CD4-positive, alpha-beta memory T cell (primary cell): ENCODE measurements around the gene PAAF1. TPM values are rescaled to one million over a fixed set of nuclear protein-coding genes. Genes with fewer than 3 reads are reported as not detected.

Source experiments
- CTCF ChIA-PET: fragments of 350-600 bp; sonication (Branson Sonifier 250); formaldehyde crosslinking; loops from one replicate; lab custom pipeline; 2021; ENCODE audit warnings: inconsistent platforms; ENCODE audit not compliant: partially characterized antibody; lab: Charles Lee
- POLR2A ChIA-PET: fragments of 350-600 bp; sonication (Branson Sonifier 250); formaldehyde crosslinking; loops from one replicate; lab custom pipeline; 2021; ENCODE audit not compliant: partially characterized antibody; lab: Charles Lee
- DNase-seq, 5 donors: peaks; one replicate each; pipeline versions ENCODE4 v3.0.0 to v3.0.0-alpha.2; 2020 to 2022; ENCODE audit warnings: mixed read lengths in 1 of 5
- H3K27ac ChIP-seq: one replicate; pipeline ENCODE4 v1.7.0; 2013; ENCODE audit warnings: low read depth, low read length
- H3K27me3 ChIP-seq: 2 replicates; pipeline ENCODE4 v1.7.0; 2013; ENCODE audit warnings: mild to moderate bottlenecking, low read length, moderate library complexity; ENCODE audit not compliant: insufficient read depth
- H3K36me3 ChIP-seq: 2 replicates; pipeline ENCODE4 v1.7.0; 2013; ENCODE audit warnings: mild to moderate bottlenecking, low read length, moderate library complexity; ENCODE audit not compliant: insufficient read depth
- H3K4me1 ChIP-seq: 2 replicates; pipeline ENCODE4 v1.7.0; 2013; ENCODE audit warnings: mild to moderate bottlenecking, low read length, moderate library complexity; ENCODE audit not compliant: insufficient read depth
- H3K4me3 ChIP-seq, 2 donors: one replicate each; pipeline ENCODE4 v1.7.0; 2013; ENCODE audit warnings: low read length in 2 of 2, mild to moderate bottlenecking in 1 of 2
- H3K9me3 ChIP-seq, 2 donors: one replicate each; pipeline ENCODE4 v1.7.0; 2013; ENCODE audit warnings: low read length in 2 of 2, control low read depth in 1 of 2; ENCODE audit not compliant: control insufficient read depth in 1 of 2
- H3K27ac Mint-ChIP-seq, 7 donors: one replicate each; pipeline ENCODE4 v1.8.0; 2020 to 2021; ENCODE audit warnings: mixed read lengths in 7 of 7, mild to moderate bottlenecking in 6 of 7, inconsistent platforms in 3 of 7, moderate library complexity in 3 of 7
- H3K27me3 Mint-ChIP-seq, 2 donors: one replicate each; pipeline ENCODE4 v1.8.0; 2020 to 2021; ENCODE audit warnings: mixed read lengths in 2 of 2
- H3K36me3 Mint-ChIP-seq, 2 donors: one replicate each; pipeline ENCODE4 v1.8.0; 2020 to 2021; ENCODE audit warnings: mixed read lengths in 2 of 2, inconsistent platforms in 1 of 2, mild to moderate bottlenecking in 1 of 2
- H3K4me1 Mint-ChIP-seq, 4 donors: one replicate each; pipeline ENCODE4 v1.8.0; 2020 to 2021; ENCODE audit warnings: mixed read lengths in 4 of 4, mild to moderate bottlenecking in 1 of 4
- H3K4me3 Mint-ChIP-seq, 8 donors: one replicate each; pipeline ENCODE4 v1.8.0; 2020 to 2021; ENCODE audit warnings: mixed read lengths in 8 of 8, mild to moderate bottlenecking in 7 of 8, moderate library complexity in 6 of 8, inconsistent platforms in 3 of 8
- H3K9me3 Mint-ChIP-seq, 8 donors: one replicate each; pipeline ENCODE4 v1.8.0; 2020 to 2021; ENCODE audit warnings: mixed read lengths in 8 of 8, mild to moderate bottlenecking in 5 of 8, inconsistent platforms in 3 of 8, moderate library complexity in 1 of 8
- intact Hi-C: fragments of 100-400 bp; cut with micrococcal nuclease; formaldehyde crosslinking; loops from one replicate; pipeline ENCODE4 v1.15.1; 2023
- polyA plus RNA-seq, 2 donors: library from polyadenylated mRNA; unstranded; fragments of 300-500 nt; fragmentation: Illumina TruSeq; gene quantifications; one replicate each; pipeline ENCODE4 v1.2.3, GENCODE V29; 2021
- total RNA-seq, 2 experiments: library from RNA; stranded (reverse); gene quantifications; one replicate each; pipeline ENCODE4 v1.2.3, GENCODE V29; 2021

PAAF1 gene
- total and polyA plus RNA-seq, 4 experiments from 2014 or later: 17.5 to 21.8 (median 19.0) TPM

DNA sequence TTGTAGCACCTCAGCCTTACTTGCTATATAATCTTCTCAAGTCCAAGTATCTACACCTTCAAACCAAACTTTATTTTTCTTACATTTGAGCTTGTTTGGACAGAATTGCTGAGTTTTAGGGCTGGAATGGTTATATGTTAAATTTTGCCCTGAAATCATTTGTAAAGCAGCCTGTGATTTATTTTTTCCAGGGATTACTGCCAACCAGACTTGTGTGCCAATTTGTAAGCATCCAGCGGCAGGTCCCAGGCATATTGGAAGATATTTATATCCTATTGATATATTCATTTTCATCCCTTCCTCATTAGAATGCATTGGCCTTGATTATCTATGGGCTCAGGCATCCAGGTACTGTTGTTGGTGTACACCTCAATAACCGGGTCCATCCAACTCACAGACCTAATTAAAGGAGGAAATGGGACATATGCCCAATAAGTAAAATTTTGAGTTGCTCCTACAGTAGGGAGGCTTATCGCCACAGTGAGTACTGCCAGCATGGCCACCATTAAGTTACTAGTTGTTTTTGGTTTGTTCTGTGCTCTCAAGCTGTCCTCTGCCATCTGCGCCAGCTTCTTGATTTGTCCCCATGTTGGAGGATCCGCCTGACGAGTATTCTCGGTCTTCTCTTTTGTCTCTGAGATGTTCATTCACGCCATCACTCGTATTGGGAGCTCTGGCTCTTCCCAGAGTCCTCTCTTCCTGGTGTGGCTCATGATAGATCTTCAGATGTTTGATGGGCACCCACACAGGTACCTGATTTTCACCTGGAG lies 64.2 kb downstream of the PAAF1 start:
- Histone ChIP-seq H3K9me3 (no peaks in the 10 kb centered on the region), H3K27me3 (no peaks in the 10 kb centered on the region), H3K27ac (no peak overlapping the region), H3K36me3 (no peaks in the 10 kb centered on the region), H3K4me1 (no peaks in the 10 kb centered on the region), H3K4me3 (no peak overlapping the region)
- Mint-ChIP-seq H3K27ac (no peak overlapping the region), H3K4me1 (no peaks in the 10 kb centered on the region), H3K27me3 (peaks cover 0 to 1% of the 10 kb centered on the region in 2 donors), H3K9me3 (peaks cover 0 to 5% (median 0%) of the 10 kb centered on the region in 8 donors), H3K36me3 (peaks cover 0 to 8% of the 10 kb centered on the region in 2 donors), H3K4me3 (no peak overlapping the region)
- no peak for DNase-seq
- ChIA-PET POLR2A (no interaction called here), CTCF (interaction anchor here (0.9 kb wide), 1 partner anchor 12 kb away, joined by 3 read pairs; no protein-coding TSS in a partner anchor)
- intact Hi-C loops: no loop called here

GRCh38 chr11:73942010-73942409 lies 65.2 kb downstream of the PAAF1 start:
- H3K4me1 ChIP-seq: no peaks in the 10 kb centered on the region
- Mint-ChIP-seq H3K36me3 (peaks cover 0 to 8% of the 10 kb centered on the region in 2 donors), H3K27ac (no peak overlapping the region), H3K4me1 (no peaks in the 10 kb centered on the region), H3K4me3 (no peak overlapping the region), H3K27me3 (peaks cover 0 to 1% of the 10 kb centered on the region in 2 donors), H3K9me3 (peaks cover 0 to 5% (median 0%) of the 10 kb centered on the region in 8 donors)
- ChIA-PET CTCF (interaction anchor here (0.7 to 1.0 kb wide), 3 partner anchors 13 to 542 kb away, joined by 3 read pairs; no protein-coding TSS in a partner anchor), POLR2A (no interaction called here)
- no peaks in the 10 kb centered on the region for H3K36me3 ChIP-seq
- H3K27ac ChIP-seq: no peak overlapping the region
- intact Hi-C loops: no loop called here
- H3K27me3 ChIP-seq: no peaks in the 10 kb centered on the region
- no peaks in the 10 kb centered on the region for H3K9me3 ChIP-seq
- DNase-seq: no peak
- no peak overlapping the region for H3K4me3 ChIP-seq

GRCh38 chr11:73944085-73944484 lies 67.3 kb downstream of the PAAF1 start:
- H3K9me3 Mint-ChIP-seq: peaks cover 0 to 3% (median 0%) of the 10 kb centered on the region in 8 donors
- DNase-seq: no peak
- ChIA-PET CTCF (no interaction called here), POLR2A (no interaction called here)
- Histone ChIP-seq H3K4me1 (no peaks in the 10 kb centered on the region), H3K4me3 (no peak overlapping the region), H3K9me3 (no peaks in the 10 kb centered on the region), H3K36me3 (no peaks in the 10 kb centered on the region), H3K27ac (no peak overlapping the region), H3K27me3 (no peaks in the 10 kb centered on the region)
- H3K27me3 Mint-ChIP-seq: peaks cover 1 to 4% of the 10 kb centered on the region in 2 donors
- H3K36me3 Mint-ChIP-seq: peaks cover 0 to 8% of the 10 kb centered on the region in 2 donors
- intact Hi-C loops: no loop called here
- no peaks in the 10 kb centered on the region for H3K4me1 Mint-ChIP-seq
- H3K27ac Mint-ChIP-seq: no peak overlapping the region
- H3K4me3 Mint-ChIP-seq: no peak overlapping the region

DNA sequence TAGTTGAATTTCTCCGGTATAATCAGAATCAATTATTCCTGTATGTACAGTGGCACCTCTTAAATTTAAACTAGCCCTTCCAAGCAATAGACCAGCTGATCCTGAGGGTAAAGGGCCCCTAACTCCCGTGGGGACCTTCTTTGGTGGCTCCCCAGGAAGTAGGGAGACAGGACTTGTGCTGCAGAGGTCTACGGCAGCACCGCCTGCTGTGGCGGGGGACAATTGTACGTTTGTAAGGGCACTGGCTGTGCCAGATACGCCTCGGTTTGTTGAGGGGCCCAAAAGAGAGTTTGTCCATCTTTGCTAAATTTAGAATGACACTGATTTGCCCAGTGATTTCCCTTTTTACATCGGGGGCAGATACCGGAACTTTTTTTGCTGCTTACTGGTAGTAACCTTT lies 68.1 kb downstream of the PAAF1 start:
- Mint-ChIP-seq H3K9me3 (peaks cover 0 to 3% (median 0%) of the 10 kb centered on the region in 8 donors), H3K4me3 (no peak overlapping the region), H3K27ac (no peak overlapping the region), H3K36me3 (peaks cover 0 to 8% of the 10 kb centered on the region in 2 donors), H3K4me1 (no peaks in the 10 kb centered on the region), H3K27me3 (peaks cover 1 to 4% of the 10 kb centered on the region in 2 donors)
- Histone ChIP-seq H3K27me3 (no peaks in the 10 kb centered on the region), H3K9me3 (no peaks in the 10 kb centered on the region), H3K4me1 (no peaks in the 10 kb centered on the region), H3K36me3 (no peaks in the 10 kb centered on the region), H3K4me3 (no peak overlapping the region), H3K27ac (no peak overlapping the region)
- CTCF ChIA-PET: no interaction called here
- DNase-seq: no peak
- intact Hi-C loops: no loop called here
- POLR2A ChIA-PET: no interaction called here

DNA sequence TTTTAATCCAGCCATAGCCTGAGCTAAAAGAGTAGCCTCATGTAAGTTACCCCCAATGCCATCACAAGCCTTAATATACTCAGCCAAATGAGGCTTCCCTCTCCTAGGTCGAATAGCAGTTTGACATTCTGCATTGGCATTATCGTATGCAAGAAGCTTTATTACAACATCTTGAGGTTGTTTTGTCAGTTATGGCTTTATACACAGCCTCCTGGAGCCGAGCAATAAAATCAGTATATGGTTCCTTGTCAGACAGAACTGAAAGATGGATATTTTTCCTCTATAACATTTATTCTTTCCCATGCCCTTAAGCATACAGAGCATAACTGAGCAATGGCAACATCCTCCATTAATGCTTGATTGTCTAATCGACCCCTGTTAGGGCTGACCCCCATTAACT lies 68.6 kb downstream of the PAAF1 start:
- H3K36me3 ChIP-seq: no peaks in the 10 kb centered on the region
- no peak overlapping the region for H3K4me3 Mint-ChIP-seq
- H3K9me3 ChIP-seq: no peaks in the 10 kb centered on the region
- no peak for DNase-seq
- intact Hi-C loops: no loop called here
- H3K4me1 ChIP-seq: no peaks in the 10 kb centered on the region
- CTCF ChIA-PET: no interaction called here
- H3K27me3 ChIP-seq: no peaks in the 10 kb centered on the region
- H3K4me1 Mint-ChIP-seq: no peaks in the 10 kb centered on the region
- H3K36me3 Mint-ChIP-seq: peaks cover 0 to 8% of the 10 kb centered on the region in 2 donors
- H3K27ac ChIP-seq: no peak overlapping the region
- peaks cover 0 to 3% (median 0%) of the 10 kb centered on the region in 8 donors for H3K9me3 Mint-ChIP-seq
- H3K27ac Mint-ChIP-seq: no peak overlapping the region
- peaks cover 1 to 4% of the 10 kb centered on the region in 2 donors for H3K27me3 Mint-ChIP-seq
- POLR2A ChIA-PET: no interaction called here
- H3K4me3 ChIP-seq: no peak overlapping the region

GRCh38 chr11:73946798-73947458 lies 70.1 kb downstream of the PAAF1 start:
- peaks cover 1 to 4% of the 10 kb centered on the region in 2 donors for H3K27me3 Mint-ChIP-seq
- intact Hi-C loops: no loop called here
- Histone ChIP-seq H3K27ac (no peak overlapping the region), H3K36me3 (no peaks in the 10 kb centered on the region), H3K4me3 (no peak overlapping the region), H3K27me3 (no peaks in the 10 kb centered on the region), H3K4me1 (no peaks in the 10 kb centered on the region), H3K9me3 (no peaks in the 10 kb centered on the region)
- H3K9me3 Mint-ChIP-seq: no peaks in the 10 kb centered on the region
- ChIA-PET CTCF (no interaction called here), POLR2A (no interaction called here)
- no peak overlapping the region for H3K4me3 Mint-ChIP-seq
- peaks cover 0 to under 1% of the 10 kb centered on the region in 2 donors for H3K36me3 Mint-ChIP-seq
- no peak for DNase-seq
- no peaks in the 10 kb centered on the region for H3K4me1 Mint-ChIP-seq
- peak overlapping the region in 1 of 7 donors; percentile 39 for H3K27ac Mint-ChIP-seq

GRCh38 chr11:73949246-73949645 lies 72.4 kb downstream of the PAAF1 start:
- Histone ChIP-seq H3K4me3 (no peak overlapping the region), H3K27me3 (no peaks in the 10 kb centered on the region), H3K36me3 (no peaks in the 10 kb centered on the region), H3K4me1 (no peaks in the 10 kb centered on the region), H3K27ac (no peak overlapping the region), H3K9me3 (no peaks in the 10 kb centered on the region)
- ChIA-PET POLR2A (no interaction called here), CTCF (no interaction called here)
- intact Hi-C loops: no loop called here
- Mint-ChIP-seq H3K27me3 (peaks cover 1 to 4% of the 10 kb centered on the region in 2 donors), H3K27ac (peak overlapping the region in 1 of 7 donors; percentile 3), H3K36me3 (no peaks in the 10 kb centered on the region), H3K4me1 (no peaks in the 10 kb centered on the region), H3K4me3 (no peak overlapping the region), H3K9me3 (no peaks in the 10 kb centered on the region)
- no peak for DNase-seq
